OCI-LY1 (cell line): ENCODE measurements around the gene TLR9.

Source experiments
- H2AFZ ChIP-seq: fragments of 200-600 bp; sonication (generic), shearing (Covaris generic); 2 replicates; pipeline ENCODE4 v1.6.0; 2014; ENCODE audit warnings: antibody characterized with exemption, mild to moderate bottlenecking, low read length
- H3F3A ChIP-seq: fragments of 200-600 bp; sonication (generic), shearing (Covaris generic); 2 replicates; pipeline ENCODE4 v1.6.0; 2014; ENCODE audit warnings: mild to moderate bottlenecking, antibody characterized with exemption, low read length, moderate library complexity; ENCODE audit not compliant: insufficient read depth
- H3K27ac ChIP-seq: fragments of 200-600 bp; sonication (generic); 2 replicates; pipeline ENCODE4 v1.5.1; 2014; ENCODE audit warnings: low read length, mixed run types, mild to moderate bottlenecking, low read depth; ENCODE audit not compliant: poor library complexity, severe bottlenecking
- H3K27me3 ChIP-seq: fragments of 200-600 bp; sonication (generic); 2 replicates; pipeline ENCODE4 v1.6.0; 2014; ENCODE audit warnings: antibody characterized with exemption, mild to moderate bottlenecking, low read length, moderate library complexity; ENCODE audit not compliant: insufficient read depth
- H3K36me3 ChIP-seq: fragments of 200-600 bp; sonication (generic); 2 replicates; pipeline ENCODE4 v1.6.1; 2014; ENCODE audit warnings: mild to moderate bottlenecking, antibody characterized with exemption, low read length, moderate library complexity, mixed read lengths; ENCODE audit not compliant: insufficient read depth
- H3K4me1 ChIP-seq: fragments of 200-600 bp; sonication (generic); 2 replicates; pipeline ENCODE4 v1.5.1; 2014; ENCODE audit warnings: mild to moderate bottlenecking, low read length, moderate library complexity; ENCODE audit not compliant: insufficient read depth, severe bottlenecking
- H3K4me2 ChIP-seq: fragments of 200-600 bp; sonication (generic), shearing (Covaris generic); 2 replicates; pipeline ENCODE4 v1.6.1; 2014; ENCODE audit warnings: low read length
- H3K4me3 ChIP-seq: fragments of 200-600 bp; sonication (generic); 2 replicates; pipeline ENCODE4 v1.5.1; 2014; ENCODE audit warnings: low read length, low read depth, mild to moderate bottlenecking, mixed read lengths; ENCODE audit not compliant: poor library complexity, severe bottlenecking
- H3K79me2 ChIP-seq: fragments of 200-600 bp; shearing (Covaris generic); 2 replicates; pipeline ENCODE4 v1.6.1; 2016; ENCODE audit warnings: mixed run types, low read length, mixed read lengths; ENCODE audit not compliant: insufficient read depth
- H3K9ac ChIP-seq: fragments of 200-600 bp; sonication (generic), shearing (Covaris generic); 2 replicates; pipeline ENCODE4 v1.6.1; 2014; ENCODE audit warnings: mild to moderate bottlenecking, low read length, mixed read lengths
- H3K9me2 ChIP-seq: fragments of 200-600 bp; sonication (generic), shearing (Covaris generic); 2 replicates; pipeline ENCODE4 v1.6.1; 2014; ENCODE audit warnings: low read depth, mild to moderate bottlenecking, low read length, mixed read lengths
- H3K9me3 ChIP-seq: fragments of 200-600 bp; shearing (Covaris generic); 2 replicates; pipeline ENCODE4 v1.6.1; 2014; ENCODE audit warnings: low read length, mixed read lengths
- H4K20me1 ChIP-seq: fragments of 200-600 bp; sonication (generic), shearing (Covaris generic); 2 replicates; pipeline ENCODE4 v1.6.0; 2016; ENCODE audit warnings: mild to moderate bottlenecking, low read length; ENCODE audit not compliant: insufficient read depth
- CTCF ChIP-seq: fragments of 200-600 bp; sonication (generic), shearing (Covaris generic); IDR thresholded peaks from 2 replicates; pipeline ENCODE4 v1.5.1; 2017; ENCODE audit warnings: mild to moderate bottlenecking, antibody characterized with exemption, low read length, moderate library complexity, mixed read lengths
- EZH2 ChIP-seq: fragments of 200-600 bp; sonication (generic), shearing (Covaris generic); IDR thresholded peaks from 2 replicates; pipeline ENCODE4 v1.8.0; 2017; ENCODE audit warnings: borderline replicate concordance, mixed run types, mild to moderate bottlenecking, antibody characterized with exemption, low read length, moderate library complexity, mixed read lengths

TLR9 gene

GRCh38 chr3:52227117-52227516 is 1.7 kb upstream of the TLR9 start:
- Histone ChIP-seq H3K4me2 (no peak overlapping the region), H3K9ac (no peak overlapping the region), H2AFZ (no peak overlapping the region), H3K4me1 (peaks cover 48% of the 10 kb centered on the region), H3K27ac (peak overlapping the region; percentile 92), H3K9me3 (no peaks in the 10 kb centered on the region), H3K4me3 (no peak overlapping the region), H3K79me2 (peaks cover 6% of the 10 kb centered on the region; the same call in 1 of the 2 replicates), H3K9me2 (no peaks in the 10 kb centered on the region), H3F3A (no peaks in the 10 kb centered on the region), H4K20me1 (no peaks in the 10 kb centered on the region), H3K36me3 (peaks cover 42% of the 10 kb centered on the region; the same call in 1 of the 2 replicates), H3K27me3 (no peaks in the 10 kb centered on the region)
- TF ChIP-seq CTCF: peak; percentile 38; the same call in 1 of the 2 replicates
- TF ChIP-seq EZH2: no peak

GRCh38 chr3:52226229-52226817 is 878 bp upstream of the TLR9 start:
- TF ChIP-seq CTCF: peak; percentile 29; the same call in 1 of the 2 replicates
- TF ChIP-seq EZH2: no peak
- H3K9me3 ChIP-seq: no peaks in the 10 kb centered on the region
- H3K4me3 ChIP-seq: peak overlapping the region; percentile 64
- no peaks in the 10 kb centered on the region for H4K20me1 ChIP-seq
- no peaks in the 10 kb centered on the region for H3K27me3 ChIP-seq
- peak overlapping the region; percentile 53; the same call in 1 of the 2 replicates for H3K9ac ChIP-seq
- peak overlapping the region; percentile 92 for H3K27ac ChIP-seq
- H2AFZ ChIP-seq: no peak overlapping the region
- H3K4me2 ChIP-seq: peak overlapping the region; percentile 71
- peaks cover 50% of the 10 kb centered on the region; the same call in 1 of the 2 replicates for H3K36me3 ChIP-seq
- H3K9me2 ChIP-seq: no peaks in the 10 kb centered on the region
- H3K79me2 ChIP-seq: peaks cover 6% of the 10 kb centered on the region; the same call in 1 of the 2 replicates
- peaks cover 44% of the 10 kb centered on the region for H3K4me1 ChIP-seq
- no peaks in the 10 kb centered on the region for H3F3A ChIP-seq

- Histone ChIP-seq H3K9ac (peak overlapping the region; percentile 68; the same call in 1 of the 2 replicates), H3K4me3 (peak overlapping the region; percentile 64), H2AFZ (no peak overlapping the region), H3K27me3 (no peaks in the 10 kb centered on the region), H3F3A (no peaks in the 10 kb centered on the region), H3K27ac (no peak overlapping the region), H3K9me2 (no peaks in the 10 kb centered on the region), H3K36me3 (peaks cover 41% of the 10 kb centered on the region; the same call in 1 of the 2 replicates), H4K20me1 (no peaks in the 10 kb centered on the region), H3K4me1 (peaks cover 48% of the 10 kb centered on the region), H3K79me2 (peaks cover 6% of the 10 kb centered on the region; the same call in 1 of the 2 replicates), H3K9me3 (no peaks in the 10 kb centered on the region), H3K4me2 (peak overlapping the region; percentile 71)
- TF ChIP-seq CTCF (no peak), EZH2 (no peak)
Observed at GRCh38 chr3:52223449-52224408, 1.7 kb downstream of the TLR9 start.
